Thymus (tissue), 11 donors: Measurements from ENCODE around the gene RFTN1. TPM values are rescaled to one million over a fixed set of nuclear protein-coding genes. Genes with fewer than 3 reads are reported as not detected.
A peak's percentile ranks its signal among the peaks of the same experiment; 100 is the strongest.

Experiments used
- DNase-seq, 9 donors: peaks; one replicate each; pipeline ENCODE4 v3.0.0-alpha.2; 2013; ENCODE audit warnings: low spot score in 9 of 9, low read depth in 6 of 9, missing footprints in 1 of 9
- H3K27ac ChIP-seq, 2 donors: one replicate each; pipeline ENCODE4 v1.5.1; 2013; ENCODE audit warnings: control low read depth in 1 of 2, low read depth in 1 of 2, low read length in 1 of 2, mild to moderate bottlenecking in 1 of 2, moderate library complexity in 1 of 2
- H3K27me3 ChIP-seq, 2 donors: one replicate each; pipeline ENCODE4 v1.5.1; 2013; ENCODE audit warnings: low read length in 1 of 2; ENCODE audit not compliant: control insufficient read depth in 2 of 2, insufficient read depth in 1 of 2
- H3K36me3 ChIP-seq, 2 donors: one replicate each; pipeline ENCODE4 v1.5.1; 2013; ENCODE audit warnings: low read length in 1 of 2, mild to moderate bottlenecking in 1 of 2, moderate library complexity in 1 of 2; ENCODE audit not compliant: control insufficient read depth in 2 of 2, insufficient read depth in 2 of 2
- H3K4me1 ChIP-seq, 2 donors: one replicate each; pipeline ENCODE4 v1.5.1; 2013; ENCODE audit warnings: low read length in 2 of 2; ENCODE audit not compliant: control insufficient read depth in 2 of 2, insufficient read depth in 2 of 2
- H3K4me3 ChIP-seq, 2 donors: one replicate each; pipeline ENCODE4 v1.5.1; 2013; ENCODE audit warnings: low read length in 2 of 2, control low read depth in 1 of 2, mild to moderate bottlenecking in 1 of 2
- H3K9me3 ChIP-seq, 2 donors: one replicate each; pipeline ENCODE4 v1.5.1; 2013; ENCODE audit warnings: low read length in 1 of 2, mild to moderate bottlenecking in 1 of 2; ENCODE audit not compliant: control insufficient read depth in 2 of 2, insufficient read depth in 1 of 2
- WGBS: extraction: QIAGEN DNeasy Blood & Tissue Kit; methylation state at CpG from one replicate; pipeline ENCODE4 v1.1.7; 2013; 5-methylcytosine and 5-hydroxymethylcytosine counted together
- polyA plus RNA-seq: library from polyadenylated mRNA; stranded (reverse); fragments of 200-250 nt; gene quantifications from one replicate; pipeline ENCODE4 v1.2.3, GENCODE V29; 2013
- total RNA-seq: library from RNA; stranded (reverse); fragments of 120-200 nt; gene quantifications from one replicate; pipeline ENCODE4 v1.2.4, GENCODE V29; 2013
- donor health status: healthy.

The RFTN1 gene
- total and polyA plus RNA-seq, 2 donors, result 57.6 to 87.8 TPM

DNA sequence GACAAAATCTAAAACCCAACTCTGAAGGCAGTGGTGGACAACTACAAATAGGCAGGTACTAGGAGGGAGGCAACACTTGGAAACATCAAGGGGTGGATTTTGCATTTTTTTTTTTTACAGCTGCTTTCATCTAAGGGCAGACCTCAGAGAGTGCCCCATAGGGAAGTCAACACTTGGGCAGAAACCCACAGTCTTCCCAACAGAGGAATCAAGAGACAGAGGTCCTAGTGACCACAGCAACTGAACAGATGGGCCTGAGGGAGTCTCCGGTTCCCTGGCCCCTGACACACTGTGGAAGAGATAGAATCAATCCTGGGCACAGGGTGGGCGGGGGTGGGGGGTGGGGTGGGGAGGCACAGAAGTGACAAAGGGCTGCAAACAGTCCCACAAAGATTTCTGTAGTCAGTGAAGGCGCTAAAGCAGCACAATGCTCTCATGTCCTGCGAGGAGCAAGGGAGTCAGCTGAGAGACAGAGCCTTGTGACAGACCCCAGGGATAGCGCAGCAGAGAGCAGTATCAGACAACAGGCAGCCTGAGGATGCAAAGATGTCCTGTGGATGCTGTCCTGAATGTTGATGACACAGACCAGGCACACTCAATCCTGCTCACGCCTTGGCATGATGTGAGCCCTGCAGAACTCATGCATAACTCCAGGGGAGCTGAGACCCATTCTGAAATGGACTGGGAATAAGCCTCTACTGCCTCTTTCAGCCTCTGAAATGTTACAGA, 6.9 kb upstream of the RFTN1 start:
- WGBS, result 77% methylated on average over 6 of the region's 6 CpGs
- no peak overlapping the region for H3K27ac ChIP-seq
- H3K27me3 ChIP-seq, result no peaks in the 10 kb centered on the region
- H3K36me3 ChIP-seq, result no peaks in the 10 kb centered on the region
- peaks cover 0 to 18% of the 10 kb centered on the region in 2 donors for H3K9me3 ChIP-seq
- DNase-seq, result no peak
- H3K4me1 ChIP-seq, result peaks cover 15 to 39% of the 10 kb centered on the region in 2 donors
- H3K4me3 ChIP-seq, result no peak overlapping the region

DNA sequence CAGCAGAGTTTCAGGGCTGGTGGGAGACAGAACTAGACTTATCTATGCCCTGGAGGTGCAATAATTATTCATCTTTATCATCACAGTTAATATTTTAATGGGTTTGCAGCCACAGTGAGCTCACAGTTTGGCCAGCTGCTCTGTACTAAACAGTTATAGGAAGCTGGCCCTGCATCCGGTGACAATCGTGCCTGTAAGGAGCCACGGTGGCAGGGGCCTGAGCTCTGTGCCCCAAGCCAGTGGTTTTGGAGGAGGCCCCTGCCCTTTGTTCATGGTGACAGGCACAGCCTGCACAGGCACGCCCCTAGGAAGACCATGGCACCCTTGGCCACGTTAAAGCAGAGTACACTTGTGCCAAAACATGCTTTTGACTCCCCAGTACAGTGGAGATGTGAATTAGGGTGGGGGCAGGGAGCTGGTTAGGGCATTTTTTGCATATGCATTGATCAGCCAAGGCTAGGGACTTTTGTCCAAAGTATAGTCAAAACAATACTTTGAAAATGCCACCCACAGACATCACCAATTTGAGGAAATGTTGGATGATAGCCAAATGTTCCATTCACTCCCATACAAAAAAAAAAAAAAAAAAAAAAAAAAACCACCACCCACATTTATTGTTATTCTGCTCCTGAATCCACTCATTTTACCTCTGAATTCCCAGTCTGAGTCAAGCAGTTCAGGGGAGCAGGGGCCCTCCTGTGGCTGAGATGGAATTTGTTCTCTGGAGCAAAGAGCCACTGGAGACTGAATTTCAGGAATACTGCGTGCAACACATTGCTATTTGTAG, 3.4 kb upstream of the RFTN1 start:
- 37% methylated on average over 6 of the region's 6 CpGs for WGBS
- peak in 2 of 9 donors; percentile 33 to 61 for DNase-seq
- H3K9me3 ChIP-seq, result peaks cover 0 to 5% of the 10 kb centered on the region in 2 donors
- no peaks in the 10 kb centered on the region for H3K36me3 ChIP-seq
- peak overlapping the region in 1 of 2 donors; percentile 71 for H3K27ac ChIP-seq
- no peaks in the 10 kb centered on the region for H3K27me3 ChIP-seq
- no peak overlapping the region for H3K4me3 ChIP-seq
- peaks cover 29 to 55% of the 10 kb centered on the region in 2 donors for H3K4me1 ChIP-seq

DNA sequence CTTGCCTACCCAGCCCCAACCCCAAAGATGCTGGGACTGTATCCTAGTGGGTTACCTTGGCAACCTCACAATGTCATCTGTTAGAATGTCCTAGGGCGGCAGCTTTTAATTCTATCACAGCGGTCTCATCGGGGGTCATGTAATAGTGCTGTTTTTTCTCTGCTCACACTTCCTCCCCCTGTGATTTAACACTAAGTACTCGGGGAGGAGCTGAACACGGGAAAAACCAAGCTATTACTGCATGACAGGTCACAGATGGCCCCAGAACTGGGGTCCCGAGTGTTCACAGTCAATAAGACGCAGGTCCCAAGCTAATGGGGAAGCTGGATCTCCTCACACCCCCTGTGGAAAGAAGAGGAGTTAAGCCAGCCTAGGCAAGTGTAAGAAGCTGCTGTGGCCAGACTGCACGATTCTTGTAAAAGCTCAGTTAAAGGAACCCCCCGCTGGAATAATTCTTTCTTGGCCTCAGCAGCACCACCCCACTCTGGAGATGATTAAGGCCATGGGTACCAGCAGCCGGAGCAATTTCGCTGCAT, 2.5 kb upstream of the RFTN1 start:
- WGBS, result 77% methylated on average over 11 of the region's 11 CpGs
- DNase-seq, result peak in 1 of 9 donors; percentile 28
- no peak overlapping the region for H3K4me3 ChIP-seq
- peak overlapping the region; percentile 19 to 71 for H3K27ac ChIP-seq
- H3K36me3 ChIP-seq, result no peaks in the 10 kb centered on the region
- peaks cover 0 to 5% of the 10 kb centered on the region in 2 donors for H3K9me3 ChIP-seq
- H3K4me1 ChIP-seq, result peaks cover 33 to 59% of the 10 kb centered on the region in 2 donors
- no peaks in the 10 kb centered on the region for H3K27me3 ChIP-seq

DNA sequence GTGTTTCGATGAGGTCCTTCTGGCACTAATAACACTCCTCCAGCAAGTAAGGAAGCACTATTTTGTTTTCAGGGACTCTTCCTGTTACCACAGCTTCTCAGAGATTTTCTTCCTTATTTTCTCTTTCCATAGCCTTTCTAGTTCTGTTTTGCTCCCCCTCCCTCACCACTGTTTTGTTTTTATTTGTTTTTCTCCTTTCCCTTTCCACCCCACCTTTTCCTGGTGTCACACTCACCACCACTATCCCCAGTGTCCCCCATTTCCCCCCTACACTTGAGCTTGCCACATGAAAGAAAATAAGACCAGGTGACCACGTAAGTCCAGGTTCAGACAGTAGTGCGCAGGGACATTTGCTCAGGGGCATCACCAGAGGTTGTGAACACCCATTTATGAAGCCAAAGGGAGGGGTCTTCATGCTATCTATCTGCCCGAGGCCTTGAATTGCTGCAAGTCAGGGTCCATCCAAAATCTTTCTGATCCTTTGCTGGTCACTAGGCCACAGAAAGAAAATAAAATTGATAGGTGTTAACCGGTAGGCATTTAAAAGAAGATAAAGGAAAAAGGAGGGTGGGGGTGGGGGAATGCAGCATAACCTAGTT, 1.4 kb upstream of the RFTN1 start:
- H3K4me1 ChIP-seq, result peaks cover 42 to 57% of the 10 kb centered on the region in 2 donors
- H3K4me3 ChIP-seq, result peak overlapping the region in 1 of 2 donors; percentile 96
- no peaks in the 10 kb centered on the region for H3K27me3 ChIP-seq
- WGBS, result 85% methylated on average over 5 of the region's 5 CpGs
- DNase-seq, result no peak
- peaks cover 0 to 5% of the 10 kb centered on the region in 2 donors for H3K9me3 ChIP-seq
- peaks cover 0 to 2% of the 10 kb centered on the region in 2 donors for H3K36me3 ChIP-seq
- peak overlapping the region in 1 of 2 donors; percentile 82 for H3K27ac ChIP-seq

DNA sequence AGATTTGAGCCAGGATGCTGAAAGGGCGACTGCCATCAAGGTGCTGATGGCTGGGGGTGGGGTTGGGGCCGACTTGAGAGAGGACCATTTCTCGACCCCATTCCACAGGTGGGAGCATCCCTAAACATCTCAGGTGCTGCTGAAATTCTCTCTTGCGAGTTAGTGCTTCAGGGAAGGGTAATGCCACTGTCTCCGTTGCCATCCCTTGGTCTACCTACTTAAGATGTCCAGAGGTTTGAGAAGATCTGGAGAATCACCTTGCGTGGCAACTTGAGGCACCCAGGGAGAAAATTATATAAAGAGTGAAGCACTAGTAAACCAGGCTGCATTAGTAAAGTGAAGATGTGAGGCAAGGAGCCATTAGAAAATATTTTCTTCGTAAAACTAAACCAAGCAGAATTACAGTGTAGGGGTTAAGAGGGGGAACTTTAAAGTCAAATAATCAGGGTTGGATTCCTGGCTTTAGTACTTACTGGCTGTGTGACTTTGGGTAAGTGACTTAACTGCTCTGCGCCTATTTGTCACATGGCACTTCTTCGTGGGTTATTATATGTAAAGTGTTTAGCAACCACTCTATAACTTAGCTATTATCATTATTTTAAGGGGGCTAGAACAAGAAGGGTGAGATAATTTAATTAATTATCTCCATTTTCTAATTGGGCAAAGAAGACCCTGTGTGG, 662 bp upstream of the RFTN1 start:
- 53% methylated on average over 9 of the region's 9 CpGs for WGBS
- H3K9me3 ChIP-seq, result peaks cover 0 to 5% of the 10 kb centered on the region in 2 donors
- no peak for DNase-seq
- peaks cover 49 to 64% of the 10 kb centered on the region in 2 donors for H3K4me1 ChIP-seq
- H3K4me3 ChIP-seq, result peak overlapping the region; percentile 94 to 96
- H3K27ac ChIP-seq, result peak overlapping the region; percentile 73 to 82
- H3K36me3 ChIP-seq, result peaks cover 0 to 2% of the 10 kb centered on the region in 2 donors
- no peaks in the 10 kb centered on the region for H3K27me3 ChIP-seq

DNA sequence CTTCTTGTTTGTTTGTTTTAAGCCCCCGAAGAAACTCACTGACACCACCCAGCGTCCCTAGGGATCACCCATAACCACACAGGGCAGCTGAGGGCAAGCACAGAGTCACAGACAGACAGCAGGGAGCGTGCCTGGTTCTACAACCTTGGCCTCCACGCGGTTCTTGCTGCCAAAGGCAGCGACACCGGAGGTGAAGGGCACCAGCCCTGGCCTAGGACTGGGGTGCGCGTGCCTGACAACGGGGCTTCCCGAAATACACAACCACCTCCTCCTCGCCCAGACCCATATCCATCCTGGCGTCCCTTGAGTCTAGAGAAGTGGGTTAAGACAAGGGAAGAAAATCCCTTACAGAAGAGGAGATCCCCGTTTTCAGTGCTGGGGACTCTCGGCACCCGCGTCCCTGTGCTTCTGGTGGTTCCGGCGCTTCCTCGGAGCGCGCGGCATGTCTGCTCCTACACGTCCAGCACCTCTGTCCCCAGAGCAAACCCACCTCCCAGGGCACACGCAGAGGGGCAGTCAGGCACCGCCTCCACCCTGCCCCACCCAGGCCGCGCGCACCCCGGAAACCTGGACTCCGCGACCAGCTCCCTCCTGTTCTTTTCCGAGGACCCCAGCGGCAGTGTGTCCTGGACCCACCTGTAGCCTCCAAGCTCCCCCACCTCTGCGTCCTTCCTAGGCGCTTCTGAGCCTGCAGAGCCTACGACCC, 911 bp downstream of the RFTN1 start:
- under 1% methylated on average over 37 of the region's 37 CpGs for WGBS
- DNase-seq, result peak in 6 of 9 donors; percentile 38 to 78 (median 54)
- Histone ChIP-seq H3K36me3 (peaks cover 0 to 2% of the 10 kb centered on the region in 2 donors), H3K4me1 (peaks cover 60 to 78% of the 10 kb centered on the region in 2 donors), H3K9me3 (no peaks in the 10 kb centered on the region), H3K27me3 (no peaks in the 10 kb centered on the region), H3K4me3 (peak overlapping the region; percentile 94 to 96), H3K27ac (peak overlapping the region; percentile 73 to 94)

DNA sequence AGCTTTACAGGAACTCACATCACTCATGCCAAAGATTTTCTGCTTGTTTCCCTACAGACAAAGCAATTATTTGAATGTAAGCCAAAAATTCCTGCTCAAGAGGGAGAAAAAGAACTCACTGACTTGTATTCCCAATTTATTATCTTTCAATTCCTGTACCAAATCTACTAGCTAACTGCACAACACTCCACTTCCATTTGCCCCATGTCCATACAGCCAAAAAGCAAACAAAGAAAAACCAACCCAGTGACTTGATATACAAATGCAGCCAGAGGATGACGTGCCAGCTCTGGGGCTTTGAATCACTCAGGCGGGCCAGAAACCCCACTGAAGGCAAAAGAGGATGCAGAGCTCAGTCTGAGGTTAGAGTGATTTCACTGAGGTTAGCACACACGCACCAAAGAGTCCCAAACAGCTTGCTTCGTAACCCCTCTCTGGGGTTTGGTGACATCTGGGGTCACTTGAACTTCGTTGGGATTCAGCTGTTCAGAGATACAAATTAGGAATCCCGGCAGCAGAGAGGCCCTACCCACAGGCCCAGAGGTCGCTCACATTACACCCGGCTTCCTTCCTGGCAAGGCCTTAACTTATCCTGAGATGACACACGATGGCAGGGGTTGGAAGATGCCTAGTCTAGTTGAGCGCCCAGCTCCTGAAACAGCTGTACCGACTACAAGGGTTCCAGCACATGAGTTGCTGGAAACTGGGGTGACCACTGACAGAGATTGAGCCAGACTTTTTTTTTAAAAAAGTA, 1.6 kb downstream of the RFTN1 start:
- Histone ChIP-seq H3K4me1 (peaks cover 60 to 75% of the 10 kb centered on the region in 2 donors), H3K36me3 (peaks cover 0 to 2% of the 10 kb centered on the region in 2 donors), H3K9me3 (no peaks in the 10 kb centered on the region), H3K4me3 (peak overlapping the region; percentile 94 to 96), H3K27ac (peak overlapping the region; percentile 73 to 94), H3K27me3 (no peaks in the 10 kb centered on the region)
- 3% methylated on average over 11 of the region's 11 CpGs for WGBS
- peak in 8 of 9 donors; percentile 54 to 90 (median 74) for DNase-seq
